Esophagus squamous epithelium (tissue), 5 donors: ENCODE results near the gene SAP30L. TPM values are rescaled to one million over a fixed set of nuclear protein-coding genes. Genes with fewer than 3 reads are reported as not detected.

Source experiments
- DNase-seq: peaks from one replicate; lab custom pipeline; 2025; lab: John Stamatoyannopoulos, UW
- H3K27ac ChIP-seq, 4 donors: fragments of 200-600 bp; sonication (generic); one replicate each; pipeline ENCODE4 v1.5.1; 2016 to 2019; ENCODE audit warnings: mild to moderate bottlenecking in 1 of 4
- H3K27me3 ChIP-seq, 4 donors: fragments of 200-600 bp; sonication (generic); 1 replicate in 3 of 4; 2 replicates in 1 of 4; pipeline versions ENCODE4 v1.5.1 to v1.6.0; 2017 to 2021; ENCODE audit warnings: antibody characterized with exemption in 1 of 4
- H3K36me3 ChIP-seq, 3 donors: fragments of 200-600 bp; sonication (generic); one replicate each; pipeline ENCODE4 v1.5.1; 2016 to 2019
- H3K4me1 ChIP-seq, 3 donors: fragments of 200-600 bp; sonication (generic); one replicate each; pipeline ENCODE4 v1.5.1; 2017 to 2019
- H3K4me3 ChIP-seq, 4 donors: fragments of 200-600 bp; sonication (generic); 1 replicate in 3 of 4; 2 replicates in 1 of 4; pipeline ENCODE4 v1.5.1; 2016 to 2019; ENCODE audit warnings: mild to moderate bottlenecking in 2 of 4, moderate library complexity in 1 of 4
- H3K9me3 ChIP-seq, 3 donors: fragments of 200-600 bp; sonication (generic); one replicate each; pipeline ENCODE4 v1.5.1; 2016 to 2019
- POLR2A ChIP-seq, 4 donors: fragments of 450-650 bp; IDR thresholded peaks; one replicate each; pipeline ENCODE4 v1.6.1; 2017; ENCODE audit warnings: antibody characterized with exemption in 4 of 4, mild to moderate bottlenecking in 4 of 4, moderate library complexity in 3 of 4
- WGBS, 2 donors: methylation state at CpG; one replicate each; pipeline ENCODE4 v1.1.5; 2018; 5-methylcytosine and 5-hydroxymethylcytosine counted together
- intact Hi-C: fragments of 100-400 bp; cut with DNase I; formaldehyde crosslinking; loops from one replicate; pipeline ENCODE4 v1.15.0; 2022
- total RNA-seq, 4 donors: library from RNA; depleted of rRNA; stranded (reverse); fragments of >200 nt; gene quantifications; one replicate each; pipeline ENCODE4 v1.1.0, GENCODE V29; 2016
- TF ChIP-seq, protein P1 (sequence below), 6 experiments: fragments of 450-650 bp in 4 of 6; fragments of 200-600 bp in 2 of 6; sonication (generic) in 2 of 6; IDR thresholded peaks; one replicate each; pipeline ENCODE4 v1.5.1; 2016 to 2019; ENCODE audit warnings: antibody characterized with exemption in 6 of 6, mild to moderate bottlenecking in 4 of 6, moderate library complexity in 4 of 6
- donor health status: DM: yes; HTN: yes; CAD: no.

Gene SAP30L
- total RNA-seq, 4 donors from 2014 or later = 11.1 to 32.0 (median 12.0) TPM

DNA sequence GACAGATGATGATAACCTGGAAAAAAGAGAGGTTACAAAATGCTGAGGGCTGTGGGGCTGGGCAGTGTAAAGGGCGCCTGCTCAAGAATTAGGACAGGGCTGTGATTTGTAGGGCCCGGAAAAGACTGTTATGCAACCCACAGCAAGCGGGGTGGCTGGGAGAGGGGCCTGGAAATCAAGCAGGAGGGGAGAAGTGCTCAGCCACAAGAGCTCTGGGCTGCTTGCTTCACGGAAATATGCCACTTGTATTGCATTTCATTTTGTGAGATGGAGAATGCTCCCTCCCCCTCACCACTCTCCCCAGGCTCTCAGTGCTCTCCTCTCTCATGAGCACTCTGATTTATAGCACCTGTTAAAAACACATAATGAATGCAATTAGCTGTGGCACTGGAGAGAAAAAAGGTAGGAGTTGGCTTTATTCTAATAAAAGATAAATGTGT, 40.6 kb downstream of the SAP30L start:
- peaks cover 0 to 23% (median 0%) of the 10 kb centered on the region in 3 donors for H3K4me1 ChIP-seq
- intact Hi-C loops = no loop called here
- no peaks in the 10 kb centered on the region for H3K9me3 ChIP-seq
- peaks cover 21 to 100% (median 47%) of the 10 kb centered on the region in 4 donors for H3K27me3 ChIP-seq
- WGBS, 2 donors = 13 to 14% methylated on average over 4 of the region's 4 CpGs
- H3K27ac ChIP-seq = no peak overlapping the region
- no peak for DNase-seq
- H3K4me3 ChIP-seq = no peak overlapping the region
- no peaks in the 10 kb centered on the region for H3K36me3 ChIP-seq
- TF ChIP-seq, protein P1, sequence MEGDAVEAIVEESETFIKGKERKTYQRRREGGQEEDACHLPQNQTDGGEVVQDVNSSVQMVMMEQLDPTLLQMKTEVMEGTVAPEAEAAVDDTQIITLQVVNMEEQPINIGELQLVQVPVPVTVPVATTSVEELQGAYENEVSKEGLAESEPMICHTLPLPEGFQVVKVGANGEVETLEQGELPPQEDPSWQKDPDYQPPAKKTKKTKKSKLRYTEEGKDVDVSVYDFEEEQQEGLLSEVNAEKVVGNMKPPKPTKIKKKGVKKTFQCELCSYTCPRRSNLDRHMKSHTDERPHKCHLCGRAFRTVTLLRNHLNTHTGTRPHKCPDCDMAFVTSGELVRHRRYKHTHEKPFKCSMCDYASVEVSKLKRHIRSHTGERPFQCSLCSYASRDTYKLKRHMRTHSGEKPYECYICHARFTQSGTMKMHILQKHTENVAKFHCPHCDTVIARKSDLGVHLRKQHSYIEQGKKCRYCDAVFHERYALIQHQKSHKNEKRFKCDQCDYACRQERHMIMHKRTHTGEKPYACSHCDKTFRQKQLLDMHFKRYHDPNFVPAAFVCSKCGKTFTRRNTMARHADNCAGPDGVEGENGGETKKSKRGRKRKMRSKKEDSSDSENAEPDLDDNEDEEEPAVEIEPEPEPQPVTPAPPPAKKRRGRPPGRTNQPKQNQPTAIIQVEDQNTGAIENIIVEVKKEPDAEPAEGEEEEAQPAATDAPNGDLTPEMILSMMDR (IDR thresholded peaks at IDR 0.05) = no peak
- TF ChIP-seq POLR2A (IDR thresholded peaks at IDR 0.05) = no peak

DNA sequence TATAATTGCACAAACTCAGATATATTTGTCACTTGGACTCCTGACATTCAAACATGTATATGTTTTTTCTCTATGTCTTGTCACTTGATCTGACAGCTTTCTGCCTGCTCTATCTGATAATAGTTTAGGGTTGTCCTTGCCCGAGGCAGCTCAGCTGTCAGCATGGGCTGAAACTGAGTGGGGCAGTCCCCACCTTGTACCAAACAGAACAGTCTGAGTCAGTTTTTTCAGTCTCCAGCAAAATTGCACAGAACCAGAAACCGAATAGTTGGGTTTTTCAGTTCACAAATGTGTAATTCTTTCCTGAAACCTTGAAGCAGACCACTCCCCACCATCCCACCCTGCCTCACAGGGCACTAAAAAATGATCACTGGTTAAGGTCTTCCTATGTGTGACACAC, 41.7 kb downstream of the SAP30L start:
- no peaks in the 10 kb centered on the region for H3K9me3 ChIP-seq
- 37 to 44% methylated on average over 2 of the region's 2 CpGs for WGBS, 2 donors
- no peak overlapping the region for H3K27ac ChIP-seq
- no peak for TF ChIP-seq POLR2A (IDR thresholded peaks at IDR 0.05)
- TF ChIP-seq, protein P1 (IDR thresholded peaks at IDR 0.05) = no peak
- peaks cover 13 to 100% (median 36%) of the 10 kb centered on the region in 4 donors for H3K27me3 ChIP-seq
- peaks cover 0 to 19% (median 0%) of the 10 kb centered on the region in 3 donors for H3K4me1 ChIP-seq
- no peak overlapping the region for H3K4me3 ChIP-seq
- no peak for DNase-seq
- no peaks in the 10 kb centered on the region for H3K36me3 ChIP-seq
- intact Hi-C loops = no loop called here

DNA sequence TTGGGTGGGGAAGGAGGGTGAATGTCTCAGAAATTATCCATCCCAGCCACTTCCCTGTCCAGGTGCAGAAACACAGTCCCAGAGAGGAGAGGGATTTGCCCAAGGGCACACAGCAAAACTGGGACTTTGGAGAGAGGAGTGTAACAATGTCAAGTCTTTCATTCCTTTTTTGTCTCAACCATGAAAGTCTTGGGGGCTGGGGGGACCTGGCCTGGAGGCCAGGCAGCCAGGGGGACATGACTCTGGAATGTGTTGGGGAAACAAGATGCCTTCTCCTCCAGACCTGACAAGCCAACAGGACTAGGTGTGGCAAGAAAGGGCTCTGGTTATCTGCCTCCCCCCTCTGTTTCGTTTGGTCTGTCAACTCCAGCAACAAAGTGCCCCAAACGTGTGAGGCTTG, 46.1 kb downstream of the SAP30L start:
- Histone ChIP-seq H3K4me3 (no peak overlapping the region), H3K4me1 (no peaks in the 10 kb centered on the region), H3K27ac (no peak overlapping the region), H3K9me3 (no peaks in the 10 kb centered on the region), H3K27me3 (peaks cover 0 to 99% (median under 1%) of the 10 kb centered on the region in 4 donors), H3K36me3 (no peaks in the 10 kb centered on the region)
- intact Hi-C loops = no loop called here
- DNase-seq = no peak
- TF ChIP-seq POLR2A (IDR thresholded peaks at IDR 0.05) = no peak
- TF ChIP-seq, protein P1 (IDR thresholded peaks at IDR 0.05) = no peak
- 29 to 43% methylated on average over 1 to 2 of the region's 2 CpGs for WGBS, 2 donors

DNA sequence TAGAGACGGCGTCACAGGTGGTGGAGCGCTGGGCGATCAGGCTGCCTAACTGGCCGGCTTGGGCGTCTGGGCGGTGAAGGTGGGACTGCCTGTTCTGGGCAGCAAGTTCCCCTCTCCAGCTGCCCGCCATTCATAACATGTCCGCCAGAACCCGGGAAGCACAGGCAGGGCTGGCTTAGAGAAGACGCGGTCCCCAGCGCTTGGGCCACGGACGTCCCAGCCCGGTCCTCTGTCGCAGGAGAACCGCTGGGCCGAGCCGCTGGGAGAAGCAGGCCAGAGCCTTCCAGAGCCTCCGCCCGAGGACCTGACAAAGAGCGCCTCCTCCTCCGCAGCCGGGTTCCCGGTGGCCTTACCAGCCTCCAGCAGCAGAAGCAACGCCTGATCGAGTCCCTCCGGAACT, 47.5 kb downstream of the SAP30L start:
- Histone ChIP-seq H3K4me1 (no peaks in the 10 kb centered on the region), H3K27ac (no peak overlapping the region), H3K4me3 (no peak overlapping the region), H3K9me3 (no peaks in the 10 kb centered on the region), H3K36me3 (no peaks in the 10 kb centered on the region), H3K27me3 (peaks cover 0 to 99% (median under 1%) of the 10 kb centered on the region in 4 donors)
- no peak for DNase-seq
- TF ChIP-seq, protein P1 (IDR thresholded peaks at IDR 0.05) = no peak
- no peak for TF ChIP-seq POLR2A (IDR thresholded peaks at IDR 0.05)
- 53 to 72% methylated on average over 3 to 11 of the region's 29 CpGs for WGBS, 2 donors
- intact Hi-C loops = no loop called here

DNA sequence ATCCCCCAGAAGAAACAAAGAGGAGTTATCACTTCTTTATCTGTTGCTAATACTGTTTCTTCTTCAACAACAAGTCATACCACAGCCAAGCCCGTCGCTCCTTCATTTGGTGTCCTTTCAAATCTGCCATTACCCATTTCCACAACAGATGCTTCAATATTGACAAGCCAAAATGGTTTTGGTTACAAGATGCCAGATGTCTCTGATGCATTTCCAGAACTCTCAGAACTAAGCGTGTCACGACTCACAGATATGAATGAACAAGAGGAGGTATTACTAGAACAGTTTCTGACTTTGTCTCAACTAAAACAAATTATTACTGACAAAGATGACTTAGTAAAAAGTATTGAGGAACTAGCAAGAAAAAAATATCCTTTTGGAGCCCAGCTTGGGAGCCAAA, 48.2 kb downstream of the SAP30L start:
- TF ChIP-seq, protein P1 (IDR thresholded peaks at IDR 0.05) = no peak
- TF ChIP-seq POLR2A (IDR thresholded peaks at IDR 0.05) = no peak
- Histone ChIP-seq H3K27ac (no peak overlapping the region), H3K27me3 (peaks cover 0 to 94% (median 0%) of the 10 kb centered on the region in 4 donors), H3K4me1 (no peaks in the 10 kb centered on the region), H3K36me3 (no peaks in the 10 kb centered on the region), H3K9me3 (no peaks in the 10 kb centered on the region), H3K4me3 (no peak overlapping the region)
- intact Hi-C loops = no loop called here
- WGBS, 2 donors = 56 to 68% methylated on average over 4 of the region's 4 CpGs
- DNase-seq = no peak
